CD4-positive, CD25-positive, alpha-beta regulatory T cell (primary cell): ENCODE results near the gene APMAP. TPM values are rescaled to one million over a fixed set of nuclear protein-coding genes. Genes with fewer than 3 reads are reported as not detected.
"Not testable (repeated sequence)": the region's sequence is repeated elsewhere in the genome, so short reads cannot be mapped to it uniquely, and the experiment has no call there.

ENCODE experiments used
- ATAC-seq, 2 donors: fragments of 150-1000 bp; cut with Tn5 transposase; one replicate each; pipeline ENCODE4 v1.10.0; 2021; ENCODE audit warnings: low read depth in 2 of 2, moderate number of reproducible peaks in 2 of 2, moderate library complexity in 1 of 2
- DNase-seq, 3 donors: peaks; one replicate each; pipeline versions ENCODE4 v3.0.0 to v3.0.0-alpha.2; 2012 to 2022; ENCODE audit warnings: mixed read lengths in 1 of 3
- H3K27ac ChIP-seq: one replicate; pipeline ENCODE4 v1.7.0; 2013; ENCODE audit warnings: mild to moderate bottlenecking, low read length; ENCODE audit not compliant: insufficient read depth, poor library complexity, severe bottlenecking
- H3K27me3 ChIP-seq: one replicate; pipeline ENCODE4 v1.7.0; 2013; ENCODE audit warnings: low read length; ENCODE audit not compliant: control insufficient read depth, insufficient read depth
- H3K36me3 ChIP-seq: one replicate; pipeline ENCODE4 v1.7.0; 2013; ENCODE audit warnings: mild to moderate bottlenecking, low read length, moderate library complexity; ENCODE audit not compliant: control insufficient read depth, insufficient read depth
- H3K4me1 ChIP-seq: 2 replicates; pipeline ENCODE4 v1.7.0; 2013; ENCODE audit warnings: mild to moderate bottlenecking, low read length; ENCODE audit not compliant: insufficient read depth, control insufficient read depth, poor library complexity, severe bottlenecking
- H3K4me3 ChIP-seq: one replicate; pipeline ENCODE4 v1.7.0; 2013; ENCODE audit warnings: low read depth, mild to moderate bottlenecking, low read length, moderate library complexity
- H3K9me3 ChIP-seq, 2 experiments: 1 replicate in 1 of 2; 2 replicates in 1 of 2; pipeline ENCODE4 v1.7.0; 2013; ENCODE audit warnings: low read length in 2 of 2, mild to moderate bottlenecking in 1 of 2, moderate library complexity in 1 of 2; ENCODE audit not compliant: control insufficient read depth in 2 of 2
- H3K27ac Mint-ChIP-seq, 3 donors: one replicate each; pipeline ENCODE4 v1.8.0; 2020 to 2022; ENCODE audit warnings: mild to moderate bottlenecking in 3 of 3, mixed read lengths in 3 of 3, moderate library complexity in 2 of 3
- H3K27me3 Mint-ChIP-seq: one replicate; pipeline ENCODE4 v1.8.0; 2022; ENCODE audit warnings: mild to moderate bottlenecking, mixed read lengths
- H3K36me3 Mint-ChIP-seq: one replicate; pipeline ENCODE4 v1.8.0; 2020; ENCODE audit warnings: mixed read lengths
- H3K4me1 Mint-ChIP-seq, 4 donors: one replicate each; pipeline ENCODE4 v1.8.0; 2020 to 2022; ENCODE audit warnings: mixed read lengths in 4 of 4, mild to moderate bottlenecking in 1 of 4
- H3K4me3 Mint-ChIP-seq, 4 donors: one replicate each; pipeline ENCODE4 v1.8.0; 2020 to 2022; ENCODE audit warnings: mild to moderate bottlenecking in 4 of 4, mixed read lengths in 4 of 4, moderate library complexity in 3 of 4
- H3K9me3 Mint-ChIP-seq, 7 donors: one replicate each; pipeline ENCODE4 v1.8.0; 2020 to 2022; ENCODE audit warnings: mixed read lengths in 7 of 7, mild to moderate bottlenecking in 3 of 7, moderate library complexity in 2 of 7
- polyA plus RNA-seq, 4 donors: library from polyadenylated mRNA; unstranded; fragments of 300-500 nt; fragmentation: Illumina TruSeq; gene quantifications; one replicate each; pipeline ENCODE4 v1.2.3, GENCODE V29; 2021
- total RNA-seq: library from RNA; stranded (reverse); gene quantifications from one replicate; pipeline ENCODE4 v1.2.3, GENCODE V29; 2022

Gene APMAP
- total and polyA plus RNA-seq, 5 donors from 2014 or later, result 28.2 to 83.2 (median 69.2) TPM

- Histone ChIP-seq H3K27ac (no peak overlapping the region), H3K9me3 (no peaks in the 10 kb centered on the region), H3K4me1 (no peaks in the 10 kb centered on the region), H3K4me3 (no peak overlapping the region), H3K27me3 (no peaks in the 10 kb centered on the region), H3K36me3 (peaks cover 77% of the 10 kb centered on the region)
- Mint-ChIP-seq H3K9me3 (no peaks in the 10 kb centered on the region), H3K27me3 (no peaks in the 10 kb centered on the region), H3K36me3 (peaks cover 63% of the 10 kb centered on the region), H3K4me1 (peaks cover 0 to 4% (median 1%) of the 10 kb centered on the region in 4 donors), H3K4me3 (no peak overlapping the region), H3K27ac (peak overlapping the region in 1 of 3 donors; percentile 41)
- ATAC-seq, result no peak
- DNase-seq, result no peak
Observed at GRCh38 chr20:25008388-25009217, 16.1 kb upstream of the APMAP start.

- Histone ChIP-seq H3K27me3 (no peaks in the 10 kb centered on the region), H3K9me3 (no peaks in the 10 kb centered on the region), H3K36me3 (peaks cover 70% of the 10 kb centered on the region), H3K4me1 (no peaks in the 10 kb centered on the region), H3K27ac (no peak overlapping the region), H3K4me3 (no peak overlapping the region)
- H3K9me3 Mint-ChIP-seq, result no peaks in the 10 kb centered on the region
- no peak overlapping the region for H3K27ac Mint-ChIP-seq
- DNase-seq (no peak), ATAC-seq (no peak)
- H3K27me3 Mint-ChIP-seq, result no peaks in the 10 kb centered on the region
- peaks cover 65% of the 10 kb centered on the region for H3K36me3 Mint-ChIP-seq
- no peak overlapping the region for H3K4me3 Mint-ChIP-seq
- peaks cover 0 to 7% (median 1%) of the 10 kb centered on the region in 4 donors for H3K4me1 Mint-ChIP-seq
Observed at GRCh38 chr20:25007491-25008305, 15.1 kb upstream of the APMAP start.

- no peaks in the 10 kb centered on the region for H3K27me3 ChIP-seq
Observed at GRCh38 chr20:25006431-25007167, 14.0 kb upstream of the APMAP start.

GRCh38 chr20:25005661-25006060, 13.1 kb upstream of the APMAP start:
- H3K4me3 ChIP-seq, result no peak overlapping the region
- no peaks in the 10 kb centered on the region for H3K27me3 ChIP-seq
- Mint-ChIP-seq H3K9me3 (peaks cover 0 to 2% (median 0%) of the 10 kb centered on the region in 7 donors), H3K4me1 (peaks cover 0 to 7% (median 1%) of the 10 kb centered on the region in 4 donors), H3K27ac (no peak overlapping the region), H3K36me3 (peaks cover 66% of the 10 kb centered on the region), H3K27me3 (no peaks in the 10 kb centered on the region), H3K4me3 (no peak overlapping the region)
- no peak overlapping the region for H3K27ac ChIP-seq
- H3K36me3 ChIP-seq, result peaks cover 50% of the 10 kb centered on the region
- H3K9me3 ChIP-seq, result no peaks in the 10 kb centered on the region
- DNase-seq (no peak), ATAC-seq (no peak)
- no peaks in the 10 kb centered on the region for H3K4me1 ChIP-seq

More at GRCh38 chr20:25006431-25007167, 14.0 kb upstream of the APMAP start:
- Histone ChIP-seq H3K36me3 (peaks cover 59% of the 10 kb centered on the region), H3K9me3 (no peaks in the 10 kb centered on the region), H3K4me1 (no peaks in the 10 kb centered on the region), H3K27ac (no peak overlapping the region), H3K4me3 (no peak overlapping the region)
- Mint-ChIP-seq H3K4me3 (no peak overlapping the region), H3K27me3 (no peaks in the 10 kb centered on the region), H3K27ac (no peak overlapping the region), H3K9me3 (peaks cover 0 to 2% (median 0%) of the 10 kb centered on the region in 7 donors), H3K4me1 (peaks cover 0 to 7% (median 1%) of the 10 kb centered on the region in 4 donors), H3K36me3 (peaks cover 73% of the 10 kb centered on the region)
- ATAC-seq (no peak), DNase-seq (no peak)

- H3K27ac Mint-ChIP-seq, result no peak overlapping the region
- Histone ChIP-seq H3K27ac (no peak overlapping the region), H3K27me3 (no peaks in the 10 kb centered on the region), H3K36me3 (peaks cover 46% of the 10 kb centered on the region), H3K4me3 (no peak overlapping the region), H3K4me1 (no peaks in the 10 kb centered on the region), H3K9me3 (no peaks in the 10 kb centered on the region)
- DNase-seq, result no peak
- H3K27me3 Mint-ChIP-seq, result no peaks in the 10 kb centered on the region
- no peak for ATAC-seq
- peaks cover 65% of the 10 kb centered on the region for H3K36me3 Mint-ChIP-seq
- H3K4me1 Mint-ChIP-seq, result peaks cover 0 to 7% (median under 1%) of the 10 kb centered on the region in 4 donors
- peaks cover 0 to 2% (median 0%) of the 10 kb centered on the region in 7 donors for H3K9me3 Mint-ChIP-seq
- H3K4me3 Mint-ChIP-seq, result no peak overlapping the region
Observed at GRCh38 chr20:25005220-25005619, 12.7 kb upstream of the APMAP start.

- no peaks in the 10 kb centered on the region for H3K27me3 ChIP-seq
- peaks cover 27% of the 10 kb centered on the region for H3K36me3 ChIP-seq
- Mint-ChIP-seq H3K4me1 (peaks cover 0 to 7% (median under 1%) of the 10 kb centered on the region in 4 donors), H3K4me3 (no peak overlapping the region), H3K36me3 (peaks cover 50% of the 10 kb centered on the region), H3K9me3 (peaks cover 0 to 2% (median 0%) of the 10 kb centered on the region in 7 donors), H3K27me3 (no peaks in the 10 kb centered on the region), H3K27ac (no peak overlapping the region)
- DNase-seq, result no peak
- no peaks in the 10 kb centered on the region for H3K4me1 ChIP-seq
- no peak overlapping the region for H3K27ac ChIP-seq
- no peak overlapping the region for H3K4me3 ChIP-seq
- ATAC-seq, result no peak
- no peaks in the 10 kb centered on the region for H3K9me3 ChIP-seq
Observed at GRCh38 chr20:25003002-25003401, 10.5 kb upstream of the APMAP start.

GRCh38 chr20:25001323-25001722, 8.8 kb upstream of the APMAP start:
- H3K4me3 ChIP-seq, H3K4me1 ChIP-seq, ATAC-seq, H3K4me3 Mint-ChIP-seq, H3K4me1 Mint-ChIP-seq, H3K27me3 Mint-ChIP-seq, H3K9me3 Mint-ChIP-seq, H3K27ac ChIP-seq, H3K27ac Mint-ChIP-seq, H3K9me3 ChIP-seq, H3K27me3 ChIP-seq, DNase-seq: not testable (repeated sequence)
- H3K36me3 Mint-ChIP-seq, result peaks cover 37% of the 10 kb centered on the region
- H3K36me3 ChIP-seq, result peaks cover 10% of the 10 kb centered on the region
